Stimulated activated CD8-positive, alpha-beta memory T cell treated with anti-CD3 and anti-CD28 coated beads, Interleukin-12 subunit alpha, Interleukin-12 subunit beta, amount 100 ng/mL, for 4 hours (primary cell): Measurements from ENCODE around the gene DUS4L.

Source experiments
- DNase-seq: peaks from one replicate; pipeline ENCODE4 v3.0.0-alpha.2; 2020; ENCODE audit warnings: low read depth

Gene DUS4L

GRCh38 chr7:107615910-107616680, 52.3 kb downstream of the DUS4L start:
- no peak for DNase-seq

GRCh38 chr7:107622429-107622828, 58.7 kb downstream of the DUS4L start:
- DNase-seq = no peak

GRCh38 chr7:107622894-107623293, 59.1 kb downstream of the DUS4L start:
- no peak for DNase-seq

GRCh38 chr7:107627002-107627401, 63.2 kb downstream of the DUS4L start:
- DNase-seq = no peak
